Smooth muscle cell (in vitro differentiated cells): ENCODE results near the gene EPHB6. TPM values are rescaled to one million over a fixed set of nuclear protein-coding genes. Genes with fewer than 3 reads are reported as not detected.

Experiments
- DNase-seq: peaks from one replicate; lab custom pipeline; 2025; ENCODE audit not compliant: unreplicated experiment; lab: John Stamatoyannopoulos, UW
- H2AFZ ChIP-seq: fragments of 200-600 bp; sonication (generic); 2 replicates; pipeline ENCODE4 v1.6.0; 2016; ENCODE audit warnings: antibody characterized with exemption, low read depth, mild to moderate bottlenecking
- H3F3A ChIP-seq: fragments of 200-600 bp; sonication (generic); 2 replicates; pipeline ENCODE4 v1.6.0; 2017; ENCODE audit warnings: antibody characterized with exemption, low read depth
- H3K27ac ChIP-seq: fragments of 200-600 bp; sonication (generic); 2 replicates; pipeline ENCODE4 v1.5.1; 2016; ENCODE audit warnings: low read depth, mild to moderate bottlenecking
- H3K27me3 ChIP-seq: fragments of 200-600 bp; sonication (generic); 2 replicates; pipeline ENCODE4 v1.6.1; 2016; ENCODE audit warnings: low read depth, mild to moderate bottlenecking
- H3K36me3 ChIP-seq: fragments of 200-600 bp; sonication (generic); 2 replicates; pipeline ENCODE4 v1.5.1; 2016; ENCODE audit warnings: low read depth
- H3K4me1 ChIP-seq: fragments of 200-600 bp; sonication (generic); 2 replicates; pipeline ENCODE4 v1.5.1; 2016; ENCODE audit warnings: low read depth
- H3K4me2 ChIP-seq: fragments of 200-600 bp; sonication (generic); 2 replicates; pipeline ENCODE4 v1.6.0; 2016; ENCODE audit warnings: mild to moderate bottlenecking
- H3K4me3 ChIP-seq: fragments of 200-600 bp; sonication (generic); 2 replicates; pipeline ENCODE4 v1.5.1; 2016; ENCODE audit warnings: mild to moderate bottlenecking
- H3K79me2 ChIP-seq: fragments of 200-600 bp; sonication (generic); 2 replicates; pipeline ENCODE4 v1.6.0; 2016; ENCODE audit warnings: low read depth, mild to moderate bottlenecking
- H3K9ac ChIP-seq: fragments of 200-600 bp; sonication (generic); 2 replicates; pipeline ENCODE4 v1.6.0; 2016; ENCODE audit warnings: low read depth
- H3K9me3 ChIP-seq: fragments of 200-600 bp; sonication (generic); replicated peaks from 2 replicates; pipeline ENCODE4 v1.5.1; 2016; ENCODE audit warnings: low read depth
- H4K20me1 ChIP-seq: fragments of 200-600 bp; sonication (generic); 2 replicates; pipeline ENCODE4 v1.6.0; 2016; ENCODE audit warnings: low read depth
- CTCF ChIP-seq: fragments of 200-600 bp; sonication (generic); IDR thresholded peaks from 2 replicates; pipeline ENCODE4 v1.5.1; 2017; ENCODE audit warnings: borderline replicate concordance, mild to moderate bottlenecking, antibody characterized with exemption; ENCODE audit not compliant: insufficient read depth, poor library complexity, severe bottlenecking
- WGBS: methylation state at CpG from one replicate; pipeline ENCODE4 v1.1.7; 2016; ENCODE audit warnings: low lambda C conversion rate; 5-methylcytosine and 5-hydroxymethylcytosine counted together
- polyA plus RNA-seq: library from polyadenylated mRNA; unstranded; fragments of >200 nt; fragmentation: Nextera tagmentation; extraction: Ambion mirVana; gene quantifications from 2 replicates; pipeline ENCODE4 v1.2.1, GENCODE V29; 2016
- total RNA-seq: library from RNA; depleted of rRNA; stranded (reverse); fragments of >200 nt; gene quantifications from 2 replicates; pipeline ENCODE4 v1.2.3, GENCODE V29; 2014

EPHB6 gene
- total and polyA plus RNA-seq, 2 experiments from 2014 or later = 4.8 to 12.6 TPM

- Histone ChIP-seq H3K9ac (no peak overlapping the region), H4K20me1 (no peaks in the 10 kb centered on the region), H3K27me3 (no peaks in the 10 kb centered on the region), H3K79me2 (no peaks in the 10 kb centered on the region), H3K4me3 (no peak overlapping the region), H3K27ac (no peak overlapping the region), H3K4me1 (no peaks in the 10 kb centered on the region), H3K4me2 (no peak overlapping the region), H3F3A (no peaks in the 10 kb centered on the region), H2AFZ (no peak overlapping the region), H3K9me3 (no peaks in the 10 kb centered on the region), H3K36me3 (no peaks in the 10 kb centered on the region)
- no peak for TF ChIP-seq CTCF
- 94% methylated on average over 18 of the region's 18 CpGs for WGBS
- no peak for DNase-seq
Observed at GRCh38 chr7:142867398-142868187, 12.7 kb downstream of the EPHB6 start.

- Histone ChIP-seq H3K9ac (no peak overlapping the region), H3K4me1 (no peaks in the 10 kb centered on the region), H3K27me3 (no peaks in the 10 kb centered on the region), H2AFZ (no peak overlapping the region), H3K27ac (no peak overlapping the region), H3K4me2 (no peak overlapping the region), H3K36me3 (no peaks in the 10 kb centered on the region), H3F3A (no peaks in the 10 kb centered on the region), H3K4me3 (no peak overlapping the region), H4K20me1 (no peaks in the 10 kb centered on the region), H3K9me3 (no peaks in the 10 kb centered on the region), H3K79me2 (no peaks in the 10 kb centered on the region)
- TF ChIP-seq CTCF = no peak
- DNase-seq = no peak
- 93% methylated on average over 31 of the region's 31 CpGs for WGBS
Observed at GRCh38 chr7:142868188-142868985, 13.5 kb downstream of the EPHB6 start.

GRCh38 chr7:142868986-142869415, 14.1 kb downstream of the EPHB6 start:
- Histone ChIP-seq H3K4me1 (no peaks in the 10 kb centered on the region), H3F3A (no peaks in the 10 kb centered on the region), H3K4me3 (no peak overlapping the region), H3K9ac (no peak overlapping the region), H3K27me3 (no peaks in the 10 kb centered on the region), H3K4me2 (no peak overlapping the region), H3K79me2 (no peaks in the 10 kb centered on the region), H4K20me1 (no peaks in the 10 kb centered on the region), H3K9me3 (no peaks in the 10 kb centered on the region), H3K36me3 (no peaks in the 10 kb centered on the region), H3K27ac (no peak overlapping the region), H2AFZ (no peak overlapping the region)
- 93% methylated on average over 11 of the region's 11 CpGs for WGBS
- TF ChIP-seq CTCF = no peak
- DNase-seq = no peak
